CD4-positive, alpha-beta T cell treated with Interleukin-21 for 1 hour (primary cell): ENCODE data around the gene LARP1B.
"Not testable (repeated sequence)": the region's sequence is repeated elsewhere in the genome, so short reads cannot be mapped to it uniquely, and the experiment has no call there.

Experiments
- DNase-seq: peaks from one replicate; pipeline ENCODE4 v3.0.0-alpha.2; 2020

The LARP1B gene

DNA sequence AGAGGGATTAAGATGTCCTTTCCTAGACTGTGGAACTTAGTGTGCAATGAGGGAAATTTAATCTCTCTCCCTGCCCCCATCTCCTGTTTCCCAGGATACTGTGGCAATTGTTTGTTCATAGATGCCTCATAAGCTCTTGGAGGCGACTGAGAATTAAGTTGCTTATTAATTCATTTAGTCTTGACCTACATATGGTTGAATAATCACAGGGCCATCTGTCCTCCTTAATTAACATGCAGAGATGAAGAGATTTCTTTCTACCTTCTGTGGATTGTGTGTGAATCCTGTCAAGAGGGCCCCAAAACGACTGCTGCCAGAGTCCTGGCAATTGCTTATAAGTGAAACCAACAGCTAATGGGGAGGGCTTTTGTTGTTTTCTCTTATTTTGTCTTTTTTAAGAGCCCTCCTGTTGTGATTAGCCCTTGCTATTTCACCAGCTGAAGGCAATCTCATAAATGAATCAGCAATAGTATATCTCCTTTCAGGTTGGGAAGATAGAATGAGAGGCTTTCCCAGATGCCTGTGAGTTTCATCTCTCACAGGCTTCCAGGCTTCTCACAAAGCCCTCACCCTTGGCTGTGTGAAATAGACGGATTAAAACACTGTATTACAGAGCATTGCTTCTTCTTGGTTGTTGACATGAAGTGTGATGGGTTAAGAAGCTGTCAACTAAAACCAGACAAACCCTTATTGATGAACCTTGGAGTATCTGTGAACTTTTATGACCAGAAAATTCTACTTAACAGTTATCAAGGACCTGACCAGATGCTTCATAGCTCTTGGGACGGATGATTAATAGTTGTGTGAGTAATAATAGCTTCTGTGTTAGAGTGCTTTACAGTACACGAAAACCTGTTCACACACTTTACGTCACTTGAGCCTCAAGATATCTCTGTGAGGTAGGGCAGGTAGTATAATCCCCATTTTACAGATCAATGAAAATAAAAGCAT is 168.0 kb downstream of the LARP1B start:
- no peak for DNase-seq

DNA sequence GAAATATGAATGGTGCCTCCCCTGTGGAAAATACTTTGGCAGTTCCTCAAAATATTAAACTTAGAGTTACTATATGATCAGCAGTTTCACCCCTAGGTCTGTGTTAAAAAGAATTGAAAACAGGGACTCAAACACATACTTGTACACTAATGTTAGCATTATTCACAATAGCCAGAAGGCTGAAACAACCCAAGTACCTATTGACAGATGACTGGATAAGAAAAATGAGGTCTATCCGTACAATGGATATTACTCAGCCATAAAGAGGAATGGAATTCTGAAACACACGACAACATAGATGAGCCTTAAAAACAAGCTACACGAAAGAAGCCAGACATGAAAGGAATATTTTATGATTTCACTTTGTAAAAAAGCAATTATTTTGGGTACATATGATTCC is 171.6 kb downstream of the LARP1B start:
- no peak for DNase-seq

DNA sequence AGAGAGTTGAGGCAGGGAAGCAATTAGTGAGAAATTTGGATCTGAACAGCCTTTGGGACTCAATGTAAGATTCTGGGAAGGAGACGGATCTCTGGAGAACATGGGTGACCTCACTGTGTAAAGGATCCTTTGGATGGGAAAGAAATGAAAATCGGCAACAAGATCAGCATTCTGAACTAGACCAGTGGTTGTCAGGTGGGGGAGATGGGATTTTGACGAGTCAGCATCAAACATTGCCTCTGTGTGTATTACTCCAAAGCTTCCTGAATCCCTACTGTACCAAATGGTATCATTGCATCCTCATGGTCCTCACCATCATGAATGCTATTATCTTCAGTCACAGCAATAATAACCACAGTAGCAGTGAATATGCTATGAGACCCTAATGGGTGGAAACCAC is 173.7 kb downstream of the LARP1B start:
- DNase-seq: no peak

DNA sequence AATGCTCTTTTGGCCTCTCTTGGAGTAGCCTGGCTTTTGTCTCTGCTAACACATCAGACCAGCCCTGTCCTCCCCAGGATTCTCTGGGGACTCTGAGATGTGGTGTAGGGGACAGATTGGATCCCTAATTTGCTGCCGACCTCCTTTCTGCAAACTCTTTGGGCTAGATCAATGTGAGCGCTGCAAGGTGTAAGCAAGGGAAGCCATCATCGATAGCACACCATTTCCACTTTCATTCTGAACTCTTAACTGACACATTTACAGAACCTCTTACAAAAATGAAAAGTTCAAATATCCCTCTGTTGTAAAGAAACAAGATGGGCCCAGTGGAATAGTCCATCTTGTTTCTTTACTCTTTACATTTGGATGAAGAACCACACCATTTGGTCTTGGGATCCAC is 179.9 kb downstream of the LARP1B start:
- DNase-seq: no peak

DNA sequence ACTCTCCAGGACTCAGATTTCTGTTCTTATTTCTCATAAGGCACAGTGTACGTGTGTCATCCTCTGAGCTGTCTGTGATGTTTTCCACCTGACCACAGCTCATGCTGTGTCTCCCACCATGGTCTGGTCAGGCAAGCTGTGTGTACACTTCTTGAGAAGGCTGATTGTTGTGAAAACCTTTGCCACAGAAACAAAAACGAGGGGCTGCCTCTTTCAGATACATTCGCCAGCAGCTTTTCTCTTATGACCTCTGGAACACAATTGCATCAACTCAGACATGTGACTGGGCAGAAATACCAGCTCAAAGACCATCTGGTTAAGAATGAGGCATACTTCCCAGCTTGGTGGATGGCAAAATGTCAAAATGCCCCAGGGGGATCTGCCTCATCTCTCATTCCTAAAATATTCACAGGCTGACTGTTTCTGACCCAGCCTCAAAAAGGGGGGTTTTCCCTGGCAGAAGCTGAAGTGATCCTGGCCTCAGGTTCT is 180.4 kb downstream of the LARP1B start:
- no peak for DNase-seq

DNA sequence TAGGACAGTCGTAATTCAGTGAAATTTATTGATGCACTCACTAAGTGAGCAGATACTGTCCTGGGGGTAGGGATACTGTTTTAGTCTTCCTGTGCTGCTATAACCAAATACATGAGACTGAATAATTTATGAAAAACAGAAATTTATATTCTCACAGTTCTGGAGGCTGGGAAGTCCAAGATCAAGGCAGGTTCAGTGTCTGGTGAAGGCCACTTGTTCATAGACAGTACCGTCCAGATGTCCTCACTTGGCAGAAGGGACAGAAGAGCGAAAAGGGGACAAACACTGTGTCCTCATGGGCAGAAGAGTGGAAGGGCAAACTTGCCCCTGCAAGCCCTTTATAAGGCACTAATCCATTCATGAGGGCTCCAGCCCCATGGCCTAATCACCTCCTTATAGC is 180.9 kb downstream of the LARP1B start:
- no peak for DNase-seq

DNA sequence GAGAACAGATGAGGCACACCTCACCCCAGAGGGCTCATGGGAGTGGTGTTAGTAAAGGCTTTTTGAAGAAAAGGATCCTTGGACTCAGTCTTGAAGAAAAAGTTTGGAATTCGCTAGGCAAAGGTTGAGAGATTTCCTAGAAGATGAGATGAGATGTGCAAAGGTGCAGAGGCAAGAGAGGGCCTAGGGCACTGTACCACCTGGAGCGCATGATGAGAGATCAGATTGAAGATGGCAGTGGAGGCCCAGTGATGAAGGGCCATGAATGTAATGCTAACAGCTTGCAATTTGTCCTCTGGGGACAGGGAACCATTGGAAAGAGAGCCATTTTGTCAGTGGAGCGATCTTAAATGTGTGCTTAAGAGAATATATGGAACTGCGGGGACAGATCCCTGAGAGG is 181.5 kb downstream of the LARP1B start:
- no peak for DNase-seq

DNA sequence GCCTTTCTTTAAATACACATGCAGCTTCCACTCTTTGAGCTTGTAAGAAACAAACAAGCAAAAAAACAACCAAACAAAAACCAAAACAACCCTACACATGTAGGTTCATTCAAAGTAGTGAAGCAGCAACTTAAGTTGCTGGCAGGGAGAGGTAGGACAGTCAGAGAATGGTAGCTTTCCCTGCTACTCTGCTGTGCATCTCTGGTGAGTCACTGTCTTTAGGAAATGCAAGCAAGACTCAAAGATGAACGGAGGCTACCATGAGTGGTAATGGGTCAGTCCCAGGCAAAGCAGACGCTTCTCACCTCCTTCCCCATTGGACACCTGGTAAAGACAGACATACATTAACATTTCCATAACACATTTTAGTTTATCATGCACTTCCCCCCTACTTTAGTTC is 183.3 kb downstream of the LARP1B start:
- no peak for DNase-seq

DNA sequence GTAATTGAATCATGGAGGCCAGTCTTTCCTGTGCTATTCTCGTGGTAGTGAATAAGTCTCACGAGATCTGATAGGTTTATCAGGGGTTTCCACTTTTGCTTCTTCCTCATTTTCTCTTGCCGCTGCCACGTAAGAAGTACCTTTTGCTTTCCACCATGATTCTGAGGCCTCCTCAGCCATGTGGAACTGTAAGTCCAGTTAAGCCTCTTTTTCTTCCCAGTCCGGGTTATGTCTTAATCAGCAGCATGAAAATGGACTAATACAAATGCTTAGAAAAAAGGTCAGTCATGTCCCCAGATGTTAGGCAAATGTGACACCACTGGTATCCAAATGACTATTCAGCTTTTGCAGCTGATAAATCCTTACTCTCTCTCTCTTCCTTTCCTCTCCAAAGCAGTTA is 184.3 kb downstream of the LARP1B start:
- not testable (repeated sequence) for DNase-seq

DNA sequence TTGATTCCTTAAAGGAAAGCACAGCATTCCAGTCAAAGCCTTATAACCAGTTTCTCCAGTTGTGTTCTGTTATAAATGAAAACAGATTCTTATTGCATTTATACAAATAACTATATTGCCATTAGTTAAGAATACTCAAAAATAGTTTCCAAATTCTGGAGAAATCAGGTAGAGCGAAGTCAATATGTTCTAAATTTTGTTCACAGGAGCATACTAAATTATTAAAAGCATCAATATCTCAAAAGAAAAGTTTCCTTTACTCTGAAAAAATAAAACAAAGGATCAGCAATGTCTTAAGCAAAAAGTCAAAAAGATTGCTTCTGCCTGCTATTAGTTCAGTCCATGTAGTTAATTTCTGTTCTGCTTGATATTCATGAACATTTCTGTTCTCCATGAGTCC is 186.8 kb downstream of the LARP1B start:
- no peak for DNase-seq

DNA sequence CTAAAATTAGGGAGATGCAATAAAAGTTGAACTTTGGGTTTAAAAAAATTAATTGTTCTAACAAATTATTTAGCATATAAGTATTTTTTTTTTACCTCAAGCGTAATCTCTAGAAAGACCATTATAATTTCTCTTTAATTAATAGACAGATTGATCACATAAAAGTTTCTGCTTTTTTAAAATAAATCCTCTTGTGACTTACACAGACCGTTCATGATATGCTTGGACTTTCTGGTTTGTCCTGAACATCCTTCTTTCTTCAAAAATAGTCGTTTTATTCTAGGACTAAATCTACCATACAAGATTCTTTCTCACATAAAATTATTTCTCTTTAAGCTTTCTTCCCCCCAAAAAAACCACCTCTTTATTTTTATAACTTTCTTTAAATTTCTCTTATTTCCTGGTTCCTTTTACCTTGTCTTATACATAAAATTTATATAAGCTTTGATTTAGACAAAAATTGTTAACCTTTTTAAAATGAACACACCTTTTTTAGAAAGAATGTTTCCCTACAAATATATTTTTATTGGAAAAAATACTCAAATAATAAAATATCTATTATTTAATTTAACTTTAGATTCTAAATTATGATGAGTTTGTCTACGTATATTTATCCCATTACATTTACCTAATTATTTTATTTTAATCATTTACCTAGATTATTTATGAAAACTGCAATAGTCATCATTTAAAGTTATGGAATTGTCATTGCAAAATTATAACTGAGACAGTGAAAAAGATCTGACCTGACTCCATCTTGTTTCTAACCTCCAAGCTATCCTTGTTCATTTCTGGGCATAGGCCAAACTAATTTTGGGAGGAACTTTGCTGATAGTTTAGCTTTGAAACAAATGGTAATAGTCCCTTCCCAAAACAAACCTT is 188.9 kb downstream of the LARP1B start:
- DNase-seq: no peak

DNA sequence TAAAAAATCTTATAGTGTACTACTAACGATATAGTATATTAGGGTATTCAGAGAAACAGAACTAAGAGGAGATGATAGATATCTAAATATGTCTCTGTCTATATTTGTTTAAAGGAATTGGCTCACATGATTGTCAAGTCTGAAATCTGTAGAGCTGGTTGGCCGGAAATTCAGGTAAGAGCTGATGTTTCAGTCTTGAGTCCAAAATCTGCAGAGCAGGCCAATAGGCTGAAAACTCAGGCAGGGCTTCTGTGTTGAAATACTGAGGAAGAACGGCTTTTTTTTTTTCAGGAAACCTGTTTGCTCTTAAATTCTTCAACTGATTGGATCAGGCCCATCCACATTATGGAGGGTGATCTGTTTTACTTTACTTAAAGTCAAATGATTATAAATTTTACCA is 194.8 kb downstream of the LARP1B start:
- no peak for DNase-seq

DNA sequence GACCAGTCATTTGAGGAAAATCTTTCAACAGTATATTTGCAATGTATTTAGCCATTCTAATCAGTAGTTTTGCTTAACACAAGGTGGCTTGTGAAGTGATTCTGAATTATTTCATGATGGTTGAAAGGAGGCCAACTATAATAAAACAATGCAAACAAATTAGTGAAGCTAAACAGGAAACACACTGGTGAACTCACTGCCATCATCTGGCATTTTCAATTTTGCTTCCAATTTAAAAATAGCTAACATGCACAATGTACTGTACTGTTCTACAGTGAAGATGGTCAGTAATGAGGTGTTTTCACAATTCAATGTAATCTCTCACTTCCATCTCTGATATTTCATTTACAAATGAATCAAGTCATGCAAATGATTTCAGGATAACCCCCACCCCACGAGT is 195.4 kb downstream of the LARP1B start:
- no peak for DNase-seq

DNA sequence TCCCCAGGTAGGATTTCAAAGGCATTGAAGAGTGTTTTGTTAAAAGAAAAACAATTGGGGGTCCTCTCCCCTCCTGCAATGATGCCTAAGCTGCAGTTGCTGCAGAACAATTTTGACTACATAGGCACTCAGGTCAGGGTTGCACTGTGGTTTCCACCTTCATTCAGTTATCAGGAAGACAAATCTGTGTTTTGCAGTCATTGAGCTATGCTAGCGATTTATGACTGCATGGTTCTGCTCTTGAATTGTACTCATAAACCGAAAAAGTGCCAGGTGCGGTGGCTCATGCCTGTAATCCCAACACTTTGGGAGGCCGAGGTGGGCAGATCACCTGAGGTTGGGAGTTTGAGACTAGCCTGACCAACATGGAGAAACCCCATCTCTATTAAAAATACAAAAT is 197.1 kb downstream of the LARP1B start:
- DNase-seq: not testable (repeated sequence)

DNA sequence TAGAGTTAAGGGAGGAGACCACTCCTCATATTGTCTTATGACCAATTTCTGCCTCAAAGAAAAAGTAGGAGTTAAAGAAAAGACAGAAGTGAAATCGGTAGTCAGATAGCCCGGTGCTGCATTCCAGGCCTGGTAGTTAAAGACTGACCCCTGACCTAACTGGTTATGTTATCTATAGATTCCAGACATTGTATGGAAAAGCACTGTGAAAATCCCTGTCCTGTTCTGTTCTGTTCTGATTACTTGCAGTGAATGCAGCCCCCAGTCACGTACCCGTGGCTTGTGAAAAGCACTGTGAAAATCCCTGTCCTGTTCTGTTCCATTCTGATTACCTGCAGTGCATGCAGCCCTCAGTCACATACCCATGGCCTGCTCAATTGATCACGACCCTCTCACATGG is 198.8 kb downstream of the LARP1B start:
- DNase-seq: not testable (repeated sequence)
